Measurements from ENCODE around the gene TLE7. TPM values are rescaled to one million over a fixed set of nuclear protein-coding genes. Genes with fewer than 3 reads are reported as not detected.

TLE7 gene
- polyA plus RNA-seq, 1 of the 3 experiments (the other 2 are of a cell fraction), result not detected

- H3K27me3 ChIP-seq (ENCODE audit: insufficient read depth), result no peaks in the 10 kb centered on the region
- ChIA-PET POLR2A (no interaction called here), CTCF (interaction anchor here (1.1 to 5.9 kb wide), 2 partner anchors 9 to 80 kb away, joined by 6 to 45 read pairs; no protein-coding TSS in a partner anchor)
- H3F3A ChIP-seq (replicated peaks; ENCODE audit: insufficient read depth), result no peaks in the 10 kb centered on the region
- TF ChIP-seq RCOR1 (IDR thresholded peaks at IDR 0.05; ENCODE audit: low read length), result no peak
- no peak for TF ChIP-seq TEAD4 (IDR thresholded peaks at IDR 0.05; ENCODE audit: borderline replicate concordance, insufficient read depth)
- TF ChIP-seq, protein P1, sequence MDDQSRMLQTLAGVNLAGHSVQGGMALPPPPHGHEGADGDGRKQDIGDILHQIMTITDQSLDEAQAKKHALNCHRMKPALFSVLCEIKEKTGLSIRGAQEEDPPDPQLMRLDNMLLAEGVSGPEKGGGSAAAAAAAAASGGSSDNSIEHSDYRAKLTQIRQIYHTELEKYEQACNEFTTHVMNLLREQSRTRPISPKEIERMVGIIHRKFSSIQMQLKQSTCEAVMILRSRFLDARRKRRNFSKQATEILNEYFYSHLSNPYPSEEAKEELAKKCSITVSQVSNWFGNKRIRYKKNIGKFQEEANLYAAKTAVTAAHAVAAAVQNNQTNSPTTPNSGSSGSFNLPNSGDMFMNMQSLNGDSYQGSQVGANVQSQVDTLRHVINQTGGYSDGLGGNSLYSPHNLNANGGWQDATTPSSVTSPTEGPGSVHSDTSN (IDR thresholded peaks at IDR 0.05), result no peak
- no peak for TF ChIP-seq EP300 (IDR thresholded peaks at IDR 0.05; ENCODE audit: borderline replicate concordance in 1 of 2, low read depth in 1 of 2, low read length in 1 of 2)
- no peak for TF ChIP-seq POLR2AphosphoS5 (IDR thresholded peaks at IDR 0.05; ENCODE audit: low read depth, low read length)
- no peak for DNase-seq
- H3K36me3 ChIP-seq (replicated peaks in 1 of 2; ENCODE audit: control insufficient read depth in 1 of 2, insufficient read depth in 2 of 2, low read length in 1 of 2), result no peaks in the 10 kb centered on the region
- no peak overlapping the region for H3K27ac ChIP-seq (ENCODE audit: low read depth in 2 of 2, low read length in 1 of 2)
- no peak overlapping the region for H3K4me2 ChIP-seq
- no peaks in the 10 kb centered on the region for H3K4me1 ChIP-seq (ENCODE audit: control insufficient read depth in 1 of 2, insufficient read depth in 2 of 2, low read depth in 1 of 2, low read length in 1 of 2)
- H3K4me3 ChIP-seq (ENCODE audit: low read depth in 2 of 2, low read length in 1 of 2), result no peak overlapping the region
- H4K20me1 ChIP-seq (ENCODE audit: insufficient read depth), result no peaks in the 10 kb centered on the region
- no peaks in the 10 kb centered on the region for H3K9me3 ChIP-seq
- WGBS (ENCODE audit: low lambda C conversion rate), result 26% methylated on average over 3 of the region's 3 CpGs
- no peaks in the 10 kb centered on the region for H3K79me2 ChIP-seq (ENCODE audit: insufficient read depth)
- no peaks in the 10 kb centered on the region for H3K9me2 ChIP-seq
- no peak overlapping the region for H3K9ac ChIP-seq
- H2AFZ ChIP-seq (ENCODE audit: low read depth), result no peak overlapping the region
Observed at GRCh38 chr16:71491054-71491453, 49.2 kb upstream of the TLE7 start.

GRCh38 chr16:71490361-71490760 lies 48.5 kb upstream of the TLE7 start:
- ChIA-PET POLR2A (no interaction called here), CTCF (interaction anchor here (1.8 to 5.9 kb wide), 2 partner anchors 9 to 79 kb away, joined by 7 to 45 read pairs; no protein-coding TSS in a partner anchor)
- TF ChIP-seq GATA2 (CRISPR knock-in tag; IDR thresholded peaks at IDR 0.05) (no peak), JUND (IDR thresholded peaks at IDR 0.05) (no peak), GABPA (IDR thresholded peaks at IDR 0.05; ENCODE audit: low read depth) (no peak), TEAD4 (IDR thresholded peaks at IDR 0.05; ENCODE audit: borderline replicate concordance, insufficient read depth) (no peak), EZH2phosphoT487 (IDR thresholded peaks at IDR 0.05; ENCODE audit: borderline replicate concordance, low read depth) (no peak), YY1 (IDR thresholded peaks at IDR 0.05; ENCODE audit: low read depth) (no peak), TAF1 (IDR thresholded peaks at IDR 0.05; ENCODE audit: borderline replicate concordance, low read depth, low read length) (no peak)
- Histone ChIP-seq H3K9me2 (no peaks in the 10 kb centered on the region), H3F3A (replicated peaks; ENCODE audit: insufficient read depth) (no peaks in the 10 kb centered on the region), H3K36me3 (replicated peaks in 1 of 2; ENCODE audit: control insufficient read depth in 1 of 2, insufficient read depth in 2 of 2, low read length in 1 of 2) (no peaks in the 10 kb centered on the region), H3K4me2 (no peak overlapping the region), H3K79me2 (ENCODE audit: insufficient read depth) (no peaks in the 10 kb centered on the region), H3K27ac (ENCODE audit: low read depth in 2 of 2, low read length in 1 of 2) (no peak overlapping the region), H4K20me1 (ENCODE audit: insufficient read depth) (no peaks in the 10 kb centered on the region), H3K4me1 (ENCODE audit: control insufficient read depth in 1 of 2, insufficient read depth in 2 of 2, low read depth in 1 of 2, low read length in 1 of 2) (no peaks in the 10 kb centered on the region), H3K9ac (no peak overlapping the region), H3K27me3 (ENCODE audit: insufficient read depth) (no peaks in the 10 kb centered on the region), H3K4me3 (ENCODE audit: low read depth in 2 of 2, low read length in 1 of 2) (no peak overlapping the region), H2AFZ (ENCODE audit: low read depth) (no peak overlapping the region), H3K9me3 (no peaks in the 10 kb centered on the region)
- no peak for DNase-seq

DNA sequence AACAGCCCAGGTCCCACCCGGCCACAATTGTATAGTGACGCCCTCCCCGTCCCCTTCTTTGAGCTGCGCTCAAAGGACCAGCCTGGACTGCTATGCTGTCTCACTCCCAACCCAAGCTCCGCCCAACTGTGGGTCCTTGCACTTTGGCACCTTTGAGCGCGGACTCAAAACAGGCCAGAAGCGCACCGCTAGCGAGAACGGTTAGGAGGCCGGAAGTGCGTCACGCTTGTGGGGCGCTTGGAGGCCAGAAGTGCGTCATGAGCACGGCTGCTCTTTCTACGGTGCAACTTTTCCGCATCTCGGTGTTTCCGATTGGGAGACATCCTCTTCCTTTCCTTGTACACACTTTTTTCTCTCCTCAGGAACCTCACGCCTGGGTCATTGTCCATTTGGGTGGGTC lies 47.3 kb upstream of the TLE7 start, which contains the start of gene ZNF19:
TSS of gene ZNF19 (minus strand) at position 203 of the 400 bp plus-strand sequence. CDS start 7,210 bp downstream, outside the sequence.
- 82% methylated on average over 22 of the region's 22 CpGs for WGBS (ENCODE audit: low lambda C conversion rate)
- no peaks in the 10 kb centered on the region for H3K27me3 ChIP-seq (ENCODE audit: insufficient read depth)
- H3K27ac ChIP-seq (ENCODE audit: low read depth in 2 of 2, low read length in 1 of 2), result no peak within 1 kb of the TSS
- no peak for DNase-seq
- H3K79me2 ChIP-seq (ENCODE audit: insufficient read depth), result peaks cover under 1% of the 10 kb centered on the region; the same call in 1 of the 2 replicates
- no peak within 1 kb of the TSS for H3K9ac ChIP-seq
- H3F3A ChIP-seq (replicated peaks; ENCODE audit: insufficient read depth), result peaks cover 6% of the 10 kb centered on the region
- TF ChIP-seq RXRA (IDR thresholded peaks at IDR 0.05; ENCODE audit: borderline replicate concordance, low read depth), result no peak
- TF ChIP-seq FOXM1 (IDR thresholded peaks at IDR 0.05; ENCODE audit: low read depth), result no peak
- no peak for TF ChIP-seq RFX5 (IDR thresholded peaks at IDR 0.05; ENCODE audit: low read length)
- no peak for TF ChIP-seq JUND (IDR thresholded peaks at IDR 0.05)
- no peak for TF ChIP-seq NFIC (IDR thresholded peaks at IDR 0.05; ENCODE audit: borderline replicate concordance)
- no peaks in the 10 kb centered on the region for H3K4me1 ChIP-seq (ENCODE audit: control insufficient read depth in 1 of 2, insufficient read depth in 2 of 2, low read depth in 1 of 2, low read length in 1 of 2)
- H3K36me3 ChIP-seq (replicated peaks in 1 of 2; ENCODE audit: control insufficient read depth in 1 of 2, insufficient read depth in 2 of 2, low read length in 1 of 2), result no peaks in the 10 kb centered on the region
- no peak within 1 kb of the TSS for H3K4me2 ChIP-seq
- POLR2A ChIA-PET, result no interaction called here
- no peaks in the 10 kb centered on the region for H3K9me3 ChIP-seq
- CTCF ChIA-PET, result interaction anchor here (1.1 to 5.9 kb wide), 3 partner anchors 10 to 78 kb away, joined by 3 to 45 read pairs (median 7); no protein-coding TSS in a partner anchor
- no peak within 1 kb of the TSS for H2AFZ ChIP-seq (ENCODE audit: low read depth)
- H3K4me3 ChIP-seq (ENCODE audit: low read depth in 2 of 2, low read length in 1 of 2), result no peak within 1 kb of the TSS
- no peaks in the 10 kb centered on the region for H3K9me2 ChIP-seq
- H4K20me1 ChIP-seq (ENCODE audit: insufficient read depth), result no peaks in the 10 kb centered on the region

All from SK-N-SH (cell line).